ENCODE data around the gene PGGHG. TPM values are rescaled to one million over a fixed set of nuclear protein-coding genes. Genes with fewer than 3 reads are reported as not detected.
"Not testable (repeated sequence)": the region's sequence is repeated elsewhere in the genome, so short reads cannot be mapped to it uniquely, and the experiment has no call there.

Gene PGGHG
- polyA plus RNA-seq, 1 donor from 2014 or later: 2.1 TPM

DNA sequence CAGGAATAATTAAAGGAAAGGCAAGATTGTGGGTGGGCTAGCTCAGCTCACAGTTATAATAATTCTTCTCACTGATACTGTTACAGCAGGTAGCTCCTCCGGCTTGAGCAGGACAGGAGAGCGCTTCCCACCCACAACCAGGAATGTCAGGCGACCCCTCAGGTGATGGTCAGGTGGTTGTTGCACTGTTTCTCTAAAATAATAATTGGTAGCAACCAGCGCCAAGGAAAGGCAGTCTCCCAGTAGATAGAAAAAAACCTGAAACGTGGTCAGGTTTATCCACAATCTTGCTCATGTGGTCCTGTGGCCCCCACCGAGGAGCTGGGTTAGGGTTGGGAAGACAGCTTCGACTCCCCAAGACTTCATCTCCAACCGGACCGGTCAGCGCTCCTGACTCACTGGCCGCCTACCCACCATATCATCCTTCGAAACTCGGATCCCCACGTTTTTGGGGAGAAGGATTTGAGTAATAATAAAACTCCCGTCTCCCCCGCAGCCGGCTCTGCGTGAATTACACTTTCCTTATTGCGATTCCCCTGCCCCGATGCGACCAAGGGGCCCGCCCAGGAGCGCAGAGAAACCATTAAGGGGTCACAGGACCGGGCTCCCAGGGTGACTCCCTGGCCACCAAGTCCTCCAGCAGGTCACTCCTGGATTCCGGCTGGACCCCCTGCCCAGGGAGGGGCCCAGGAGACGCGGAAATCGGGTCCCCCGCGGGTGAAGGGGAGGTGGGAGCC, 28.9 kb downstream of the PGGHG start:
- not testable (repeated sequence) for H3K79me2 ChIP-seq (replicated peaks; ENCODE audit: insufficient read depth, low read length); H2AFZ ChIP-seq (ENCODE audit: low read depth, low read length); H3K27me3 ChIP-seq (ENCODE audit: insufficient read depth, low read depth, low read length); H3K4me3 ChIP-seq (ENCODE audit: low read length); H3K36me3 ChIP-seq (ENCODE audit: insufficient read depth, low read length); H3K9me2 ChIP-seq (ENCODE audit: insufficient read depth, low read length); H3K4me2 ChIP-seq (ENCODE audit: low read length); H3K9me3 ChIP-seq (ENCODE audit: low read length); H3K27ac ChIP-seq (ENCODE audit: low read length); H3F3A ChIP-seq (ENCODE audit: insufficient read depth, low read length, poor library complexity, severe bottlenecking); H3K9ac ChIP-seq (ENCODE audit: low read length); H4K20me1 ChIP-seq (ENCODE audit: insufficient read depth)

DNA sequence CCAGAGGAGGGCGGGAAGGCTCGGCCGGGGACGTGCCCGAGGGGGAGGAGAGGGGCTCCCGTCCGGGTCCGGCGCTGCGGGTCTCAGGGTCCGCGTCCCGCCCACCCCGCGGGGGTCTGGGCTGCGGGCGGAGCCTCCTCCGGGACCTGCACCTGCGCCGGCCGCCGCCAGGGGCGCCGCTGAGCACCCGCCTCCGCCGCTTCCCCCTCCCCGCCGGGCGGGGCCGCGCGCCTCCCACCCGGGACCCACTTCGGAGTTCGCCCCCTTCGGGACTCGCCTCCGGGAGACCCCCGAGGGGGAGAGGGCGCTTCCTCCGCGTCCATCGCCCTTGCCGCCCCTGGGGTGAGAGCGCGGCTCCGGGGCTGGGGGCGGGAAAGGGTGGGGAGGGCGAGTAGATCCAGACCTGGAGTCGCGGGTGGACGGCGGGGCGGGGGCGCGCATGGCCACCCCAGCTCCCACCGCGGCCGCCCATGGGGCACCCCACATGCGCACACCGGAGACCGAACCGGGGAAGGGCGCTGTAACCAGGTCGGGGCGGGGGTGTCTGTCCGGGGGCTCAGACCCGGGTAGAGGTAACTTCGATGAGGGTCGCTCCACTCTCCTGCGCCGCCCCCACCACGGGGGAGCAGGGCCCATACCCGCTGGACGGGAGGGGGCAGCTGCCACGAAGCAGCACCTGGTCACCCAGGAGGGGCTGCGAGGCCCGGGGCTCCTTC, 29.6 kb downstream of the PGGHG start:
- H3K4me3 ChIP-seq (ENCODE audit: low read length); H3K9me2 ChIP-seq (ENCODE audit: insufficient read depth, low read length); H3K79me2 ChIP-seq (replicated peaks; ENCODE audit: insufficient read depth, low read length); H3K4me2 ChIP-seq (ENCODE audit: low read length); H2AFZ ChIP-seq (ENCODE audit: low read depth, low read length); H3K27ac ChIP-seq (ENCODE audit: low read length); H3F3A ChIP-seq (ENCODE audit: insufficient read depth, low read length, poor library complexity, severe bottlenecking); H3K27me3 ChIP-seq (ENCODE audit: insufficient read depth, low read depth, low read length); H3K9me3 ChIP-seq (ENCODE audit: low read length); H3K9ac ChIP-seq (ENCODE audit: low read length); H3K36me3 ChIP-seq (ENCODE audit: insufficient read depth, low read length); H4K20me1 ChIP-seq (ENCODE audit: insufficient read depth): not testable (repeated sequence)

DNA sequence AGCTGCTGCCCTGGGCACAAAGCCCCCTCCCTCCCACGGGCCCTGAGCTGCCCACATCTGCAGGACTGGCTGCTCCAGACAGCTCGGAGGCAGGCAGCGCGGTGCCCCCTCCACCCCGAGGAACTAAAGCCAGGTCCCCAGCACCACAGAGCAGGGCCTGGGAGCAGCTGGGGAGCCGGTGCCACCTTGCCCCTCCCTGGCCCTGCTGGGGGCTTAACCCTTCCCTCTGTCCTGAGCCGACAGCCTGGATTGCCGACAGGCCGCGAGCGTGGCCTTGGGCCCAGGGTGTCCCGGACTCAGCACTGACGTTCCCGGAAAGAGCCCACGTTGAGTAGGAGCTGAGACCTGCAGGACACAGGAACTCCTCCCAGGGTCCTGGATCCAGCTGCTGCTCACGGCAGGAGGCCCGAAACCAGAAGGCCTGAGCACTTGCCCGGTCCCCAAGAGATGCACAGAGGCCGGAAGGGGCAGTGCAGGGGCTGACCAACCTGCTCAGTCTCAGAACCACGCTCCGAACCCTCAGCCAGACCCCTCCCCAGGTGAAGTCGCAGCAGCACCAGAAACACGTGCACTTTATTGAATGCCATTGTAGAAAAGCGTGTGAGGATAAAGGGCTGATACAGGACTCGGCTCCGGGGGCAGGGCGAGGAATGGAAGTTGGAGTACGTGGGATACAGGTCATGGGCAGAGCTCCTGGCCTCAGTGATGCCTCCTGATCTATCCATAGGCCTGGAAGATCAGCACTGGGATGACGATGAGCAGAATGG, 30.4 kb downstream of the PGGHG start:
- H3K27ac ChIP-seq (ENCODE audit: low read length); H3K36me3 ChIP-seq (ENCODE audit: insufficient read depth, low read length); H3K9me3 ChIP-seq (ENCODE audit: low read length); H3K9me2 ChIP-seq (ENCODE audit: insufficient read depth, low read length); H3F3A ChIP-seq (ENCODE audit: insufficient read depth, low read length, poor library complexity, severe bottlenecking); H3K79me2 ChIP-seq (replicated peaks; ENCODE audit: insufficient read depth, low read length); H2AFZ ChIP-seq (ENCODE audit: low read depth, low read length); H3K9ac ChIP-seq (ENCODE audit: low read length); H4K20me1 ChIP-seq (ENCODE audit: insufficient read depth); H3K27me3 ChIP-seq (ENCODE audit: insufficient read depth, low read depth, low read length); H3K4me3 ChIP-seq (ENCODE audit: low read length); H3K4me2 ChIP-seq (ENCODE audit: low read length): not testable (repeated sequence)

DNA sequence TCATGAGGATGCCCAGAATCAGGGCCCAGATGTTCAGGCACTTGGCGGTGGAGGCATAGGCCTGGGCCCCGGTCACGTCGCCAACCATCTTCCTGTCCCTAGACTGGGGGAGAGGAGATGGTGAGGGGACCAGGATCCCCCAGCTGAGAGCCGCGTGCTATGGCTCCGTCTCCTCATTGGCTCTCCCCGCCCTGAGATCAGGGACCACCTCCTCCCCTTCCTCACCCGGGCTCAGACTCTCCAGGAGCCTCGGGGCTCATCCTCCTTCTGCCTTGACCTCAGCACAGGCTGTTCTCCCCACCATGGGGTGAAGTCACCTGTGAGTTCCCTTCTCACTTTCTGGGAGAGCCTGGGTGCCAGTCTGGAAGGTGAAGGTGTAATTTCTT, 31.0 kb downstream of the PGGHG start:
- not testable (repeated sequence) for H2AFZ ChIP-seq (ENCODE audit: low read depth, low read length); H3K27me3 ChIP-seq (ENCODE audit: insufficient read depth, low read depth, low read length); H3K4me3 ChIP-seq (ENCODE audit: low read length); H3K9me2 ChIP-seq (ENCODE audit: insufficient read depth, low read length); H3K9ac ChIP-seq (ENCODE audit: low read length); H3K9me3 ChIP-seq (ENCODE audit: low read length); H3K36me3 ChIP-seq (ENCODE audit: insufficient read depth, low read length); H4K20me1 ChIP-seq (ENCODE audit: insufficient read depth); H3K4me2 ChIP-seq (ENCODE audit: low read length); H3K79me2 ChIP-seq (replicated peaks; ENCODE audit: insufficient read depth, low read length); H3F3A ChIP-seq (ENCODE audit: insufficient read depth, low read length, poor library complexity, severe bottlenecking); H3K27ac ChIP-seq (ENCODE audit: low read length)

DNA sequence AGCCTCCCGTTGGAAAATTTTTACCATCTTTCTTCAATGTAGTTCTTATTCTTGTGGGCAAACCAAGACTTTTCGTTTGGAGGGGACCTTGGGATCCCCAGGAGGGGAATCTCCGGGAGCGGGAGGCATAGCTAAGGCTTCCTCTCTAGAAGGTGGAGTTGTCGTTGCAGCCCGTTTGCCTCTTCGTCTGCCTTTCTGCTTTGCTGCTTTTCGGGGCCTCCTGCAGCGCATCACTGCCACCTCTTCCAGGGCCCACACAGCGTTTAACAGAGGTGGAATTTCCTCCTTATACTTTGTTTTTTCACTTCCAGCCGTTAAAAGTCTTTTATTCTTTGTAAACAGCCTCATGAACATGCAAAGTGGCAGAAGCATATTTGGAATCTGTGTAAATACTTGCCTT, 35.2 kb downstream of the PGGHG start:
- Histone ChIP-seq H3K27me3 (ENCODE audit: insufficient read depth, low read depth, low read length) (no peaks in the 10 kb centered on the region), H3K79me2 (replicated peaks; ENCODE audit: insufficient read depth, low read length) (no peaks in the 10 kb centered on the region), H3K4me3 (ENCODE audit: low read length) (no peak overlapping the region), H2AFZ (ENCODE audit: low read depth, low read length) (no peak overlapping the region), H3F3A (ENCODE audit: insufficient read depth, low read length, poor library complexity, severe bottlenecking) (no peaks in the 10 kb centered on the region), H3K36me3 (ENCODE audit: insufficient read depth, low read length) (no peaks in the 10 kb centered on the region), H3K9me2 (ENCODE audit: insufficient read depth, low read length) (no peaks in the 10 kb centered on the region), H3K9ac (ENCODE audit: low read length) (no peak overlapping the region), H4K20me1 (ENCODE audit: insufficient read depth) (no peaks in the 10 kb centered on the region), H3K4me2 (ENCODE audit: low read length) (no peak overlapping the region), H3K27ac (ENCODE audit: low read length) (no peak overlapping the region), H3K9me3 (ENCODE audit: low read length) (no peaks in the 10 kb centered on the region)
- TF ChIP-seq SMC3 (conservative IDR thresholded peaks at IDR 0.05; ENCODE audit: poor library complexity): no peak
- no peak for TF ChIP-seq EP300 (conservative IDR thresholded peaks at IDR 0.05; ENCODE audit: poor library complexity, severe bottlenecking)
- TF ChIP-seq EZH2 (IDR thresholded peaks at IDR 0.05; ENCODE audit: borderline replicate concordance, insufficient read depth, low read length, poor library complexity, severe bottlenecking): no peak
- TF ChIP-seq RAD21 (conservative IDR thresholded peaks at IDR 0.05): no peak
- TF ChIP-seq POLR2AphosphoS5 (IDR thresholded peaks at IDR 0.05): no peak
- no peak for TF ChIP-seq TAF1 (IDR thresholded peaks at IDR 0.05; ENCODE audit: low read depth)
- TF ChIP-seq, protein P1, sequence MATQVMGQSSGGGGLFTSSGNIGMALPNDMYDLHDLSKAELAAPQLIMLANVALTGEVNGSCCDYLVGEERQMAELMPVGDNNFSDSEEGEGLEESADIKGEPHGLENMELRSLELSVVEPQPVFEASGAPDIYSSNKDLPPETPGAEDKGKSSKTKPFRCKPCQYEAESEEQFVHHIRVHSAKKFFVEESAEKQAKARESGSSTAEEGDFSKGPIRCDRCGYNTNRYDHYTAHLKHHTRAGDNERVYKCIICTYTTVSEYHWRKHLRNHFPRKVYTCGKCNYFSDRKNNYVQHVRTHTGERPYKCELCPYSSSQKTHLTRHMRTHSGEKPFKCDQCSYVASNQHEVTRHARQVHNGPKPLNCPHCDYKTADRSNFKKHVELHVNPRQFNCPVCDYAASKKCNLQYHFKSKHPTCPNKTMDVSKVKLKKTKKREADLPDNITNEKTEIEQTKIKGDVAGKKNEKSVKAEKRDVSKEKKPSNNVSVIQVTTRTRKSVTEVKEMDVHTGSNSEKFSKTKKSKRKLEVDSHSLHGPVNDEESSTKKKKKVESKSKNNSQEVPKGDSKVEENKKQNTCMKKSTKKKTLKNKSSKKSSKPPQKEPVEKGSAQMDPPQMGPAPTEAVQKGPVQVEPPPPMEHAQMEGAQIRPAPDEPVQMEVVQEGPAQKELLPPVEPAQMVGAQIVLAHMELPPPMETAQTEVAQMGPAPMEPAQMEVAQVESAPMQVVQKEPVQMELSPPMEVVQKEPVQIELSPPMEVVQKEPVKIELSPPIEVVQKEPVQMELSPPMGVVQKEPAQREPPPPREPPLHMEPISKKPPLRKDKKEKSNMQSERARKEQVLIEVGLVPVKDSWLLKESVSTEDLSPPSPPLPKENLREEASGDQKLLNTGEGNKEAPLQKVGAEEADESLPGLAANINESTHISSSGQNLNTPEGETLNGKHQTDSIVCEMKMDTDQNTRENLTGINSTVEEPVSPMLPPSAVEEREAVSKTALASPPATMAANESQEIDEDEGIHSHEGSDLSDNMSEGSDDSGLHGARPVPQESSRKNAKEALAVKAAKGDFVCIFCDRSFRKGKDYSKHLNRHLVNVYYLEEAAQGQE (IDR thresholded peaks at IDR 0.05; ENCODE audit: borderline replicate concordance): no peak
- no peak for TF ChIP-seq MXI1 (conservative IDR thresholded peaks at IDR 0.05; ENCODE audit: poor library complexity, severe bottlenecking)

Measured in neural cell (in vitro differentiated cells).